HEK293 (cell line): Measurements from ENCODE around the gene PHLDB3.

Experiments used
- BCL11B ChIP-seq: fragments of 450-650 bp; formaldehyde crosslinking; IDR thresholded peaks from 2 replicates; pipeline ENCODE4 v1.5.1; 2016; ENCODE audit warnings: low read depth, missing biosample characterization, missing genetic modification characterization
- EGR2 ChIP-seq: fragments of 450-650 bp; formaldehyde crosslinking; IDR thresholded peaks from 2 replicates; pipeline ENCODE4 v1.5.1; 2016; ENCODE audit warnings: low read depth, missing biosample characterization, missing genetic modification characterization
- GLIS2 ChIP-seq: fragments of 450-650 bp; formaldehyde crosslinking; IDR thresholded peaks from 2 replicates; pipeline ENCODE4 v1.5.1; 2016; ENCODE audit warnings: missing biosample characterization, missing genetic modification characterization
- KLF1 ChIP-seq: fragments of 450-650 bp; formaldehyde crosslinking; IDR thresholded peaks from 2 replicates; pipeline ENCODE4 v1.5.1; 2016; ENCODE audit warnings: missing biosample characterization, missing genetic modification characterization
- KLF16 ChIP-seq: fragments of 450-650 bp; formaldehyde crosslinking; IDR thresholded peaks from 2 replicates; pipeline ENCODE4 v1.5.1; 2017; ENCODE audit warnings: missing biosample characterization, missing genetic modification characterization
- ZBTB20 ChIP-seq: fragments of 450-650 bp; formaldehyde crosslinking; IDR thresholded peaks from 2 replicates; pipeline ENCODE4 v1.5.1; 2016; ENCODE audit warnings: missing biosample characterization, missing genetic modification characterization
- ZBTB48 ChIP-seq: fragments of 450-650 bp; formaldehyde crosslinking; IDR thresholded peaks from 2 replicates; pipeline ENCODE4 v1.5.1; 2016; ENCODE audit warnings: missing biosample characterization, missing genetic modification characterization
- ZBTB8A ChIP-seq: fragments of 450-650 bp; formaldehyde crosslinking; IDR thresholded peaks from 2 replicates; pipeline ENCODE4 v1.5.1; 2016; ENCODE audit warnings: missing biosample characterization, missing genetic modification characterization
- ZFHX2 ChIP-seq: fragments of 450-650 bp; formaldehyde crosslinking; conservative IDR thresholded peaks from 2 replicates; pipeline ENCODE4 v1.5.1; 2016; ENCODE audit warnings: missing biosample characterization, missing genetic modification characterization
- ZFP3 ChIP-seq: fragments of 450-650 bp; formaldehyde crosslinking; IDR thresholded peaks from 2 replicates; pipeline ENCODE4 v1.5.1; 2016; ENCODE audit warnings: low read depth, missing biosample characterization, missing genetic modification characterization
- ZFP41 ChIP-seq: fragments of 450-650 bp; formaldehyde crosslinking; IDR thresholded peaks from 2 replicates; pipeline ENCODE4 v1.5.1; 2016; ENCODE audit warnings: missing biosample characterization, missing genetic modification characterization, borderline replicate concordance
- ZNF133 ChIP-seq: fragments of 450-650 bp; formaldehyde crosslinking; IDR thresholded peaks from 2 replicates; pipeline ENCODE4 v1.5.1; 2016; ENCODE audit warnings: missing biosample characterization, missing genetic modification characterization
- ZNF138 ChIP-seq: fragments of 450-650 bp; formaldehyde crosslinking; IDR thresholded peaks from 2 replicates; pipeline ENCODE4 v1.5.1; 2016; ENCODE audit warnings: missing biosample characterization, missing genetic modification characterization, borderline replicate concordance
- ZNF157 ChIP-seq: fragments of 450-650 bp; formaldehyde crosslinking; IDR thresholded peaks from 2 replicates; pipeline ENCODE4 v1.5.1; 2016; ENCODE audit warnings: missing biosample characterization, missing genetic modification characterization
- ZNF169 ChIP-seq: fragments of 450-650 bp; formaldehyde crosslinking; IDR thresholded peaks from 2 replicates; pipeline ENCODE4 v1.5.1; 2016; ENCODE audit warnings: missing biosample characterization, missing genetic modification characterization
- ZNF426 ChIP-seq: fragments of 450-650 bp; formaldehyde crosslinking; IDR thresholded peaks from 2 replicates; pipeline ENCODE4 v1.5.1; 2017; ENCODE audit warnings: missing biosample characterization, missing genetic modification characterization, mild to moderate bottlenecking, inconsistent platforms, moderate library complexity
- ZNF433 ChIP-seq: fragments of 450-650 bp; formaldehyde crosslinking; IDR thresholded peaks from 2 replicates; pipeline ENCODE4 v1.5.1; 2016; ENCODE audit warnings: missing biosample characterization, missing genetic modification characterization, low read depth
- ZNF501 ChIP-seq: fragments of 450-650 bp; formaldehyde crosslinking; IDR thresholded peaks from 2 replicates; pipeline ENCODE4 v1.5.1; 2016; ENCODE audit warnings: missing biosample characterization, missing genetic modification characterization
- ZNF530 ChIP-seq: fragments of 450-650 bp; formaldehyde crosslinking; IDR thresholded peaks from 2 replicates; pipeline ENCODE4 v1.5.1; 2016; ENCODE audit warnings: low read depth, missing biosample characterization, missing genetic modification characterization
- ZNF561 ChIP-seq: fragments of 450-650 bp; IDR thresholded peaks from 2 replicates; pipeline ENCODE4 v1.5.1; 2018; ENCODE audit warnings: missing biosample characterization, missing genetic modification characterization, borderline replicate concordance
- ZNF629 ChIP-seq: fragments of 450-650 bp; formaldehyde crosslinking; IDR thresholded peaks from 2 replicates; pipeline ENCODE4 v1.5.1; 2017; ENCODE audit warnings: missing biosample characterization, missing genetic modification characterization
- ZNF791 ChIP-seq: fragments of 450-650 bp; formaldehyde crosslinking; IDR thresholded peaks from 2 replicates; pipeline ENCODE4 v1.5.1; 2016; ENCODE audit warnings: missing biosample characterization, missing genetic modification characterization
- ZSCAN23 ChIP-seq: fragments of 450-650 bp; formaldehyde crosslinking; IDR thresholded peaks from 2 replicates; pipeline ENCODE4 v1.5.1; 2016; ENCODE audit warnings: missing biosample characterization, missing genetic modification characterization
- ZXDB ChIP-seq: fragments of 450-650 bp; formaldehyde crosslinking; IDR thresholded peaks from 2 replicates; pipeline ENCODE4 v1.5.1; 2016; ENCODE audit warnings: missing biosample characterization, missing genetic modification characterization
- TF ChIP-seq, protein P1 (sequence below): fragments of 450-650 bp; formaldehyde crosslinking; IDR thresholded peaks from 2 replicates; pipeline ENCODE4 v1.5.1; 2016; ENCODE audit warnings: missing biosample characterization, missing genetic modification characterization
- TF ChIP-seq, protein P2 (sequence below): fragments of 450-650 bp; formaldehyde crosslinking; IDR thresholded peaks from 2 replicates; pipeline ENCODE4 v1.5.1; 2017; ENCODE audit warnings: missing biosample characterization, missing genetic modification characterization
- TF ChIP-seq, protein P3 (sequence below): fragments of 450-650 bp; formaldehyde crosslinking; optimal IDR thresholded peaks from 2 replicates; pipeline ENCODE3; 2016; ENCODE audit warnings: missing biosample characterization, mild to moderate bottlenecking, missing genetic modification characterization
- TF ChIP-seq, protein P4 (sequence below): fragments of 450-650 bp; formaldehyde crosslinking; IDR thresholded peaks from 2 replicates; pipeline ENCODE4 v1.5.1; 2016; ENCODE audit warnings: missing biosample characterization, missing genetic modification characterization
- TF ChIP-seq, protein P5 (sequence below): fragments of 450-650 bp; formaldehyde crosslinking; conservative IDR thresholded peaks from 2 replicates; pipeline ENCODE4 v1.5.1; 2016; ENCODE audit warnings: low read depth, missing biosample characterization, missing genetic modification characterization

The PHLDB3 gene

GRCh38 chr19:43474986-43475705 lies 29.4 kb downstream of the PHLDB3 start (continued):
- no peak for TF ChIP-seq ZFP3 (tag by site-specific recombination)
- TF ChIP-seq ZXDB (tag by site-specific recombination), result peak; percentile 84
- TF ChIP-seq, protein P1, sequence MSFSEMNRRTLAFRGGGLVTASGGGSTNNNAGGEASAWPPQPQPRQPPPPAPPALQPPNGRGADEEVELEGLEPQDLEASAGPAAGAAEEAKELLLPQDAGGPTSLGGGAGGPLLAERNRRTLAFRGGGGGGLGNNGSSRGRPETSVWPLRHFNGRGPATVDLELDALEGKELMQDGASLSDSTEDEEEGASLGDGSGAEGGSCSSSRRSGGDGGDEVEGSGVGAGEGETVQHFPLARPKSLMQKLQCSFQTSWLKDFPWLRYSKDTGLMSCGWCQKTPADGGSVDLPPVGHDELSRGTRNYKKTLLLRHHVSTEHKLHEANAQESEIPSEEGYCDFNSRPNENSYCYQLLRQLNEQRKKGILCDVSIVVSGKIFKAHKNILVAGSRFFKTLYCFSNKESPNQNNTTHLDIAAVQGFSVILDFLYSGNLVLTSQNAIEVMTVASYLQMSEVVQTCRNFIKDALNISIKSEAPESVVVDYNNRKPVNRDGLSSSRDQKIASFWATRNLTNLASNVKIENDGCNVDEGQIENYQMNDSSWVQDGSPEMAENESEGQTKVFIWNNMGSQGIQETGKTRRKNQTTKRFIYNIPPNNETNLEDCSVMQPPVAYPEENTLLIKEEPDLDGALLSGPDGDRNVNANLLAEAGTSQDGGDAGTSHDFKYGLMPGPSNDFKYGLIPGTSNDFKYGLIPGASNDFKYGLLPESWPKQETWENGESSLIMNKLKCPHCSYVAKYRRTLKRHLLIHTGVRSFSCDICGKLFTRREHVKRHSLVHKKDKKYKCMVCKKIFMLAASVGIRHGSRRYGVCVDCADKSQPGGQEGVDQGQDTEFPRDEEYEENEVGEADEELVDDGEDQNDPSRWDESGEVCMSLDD (tag by site-specific recombination), result peak; percentile 52
- TF ChIP-seq KLF1 (tag by site-specific recombination), result peak; percentile 84
- TF ChIP-seq, protein P2, sequence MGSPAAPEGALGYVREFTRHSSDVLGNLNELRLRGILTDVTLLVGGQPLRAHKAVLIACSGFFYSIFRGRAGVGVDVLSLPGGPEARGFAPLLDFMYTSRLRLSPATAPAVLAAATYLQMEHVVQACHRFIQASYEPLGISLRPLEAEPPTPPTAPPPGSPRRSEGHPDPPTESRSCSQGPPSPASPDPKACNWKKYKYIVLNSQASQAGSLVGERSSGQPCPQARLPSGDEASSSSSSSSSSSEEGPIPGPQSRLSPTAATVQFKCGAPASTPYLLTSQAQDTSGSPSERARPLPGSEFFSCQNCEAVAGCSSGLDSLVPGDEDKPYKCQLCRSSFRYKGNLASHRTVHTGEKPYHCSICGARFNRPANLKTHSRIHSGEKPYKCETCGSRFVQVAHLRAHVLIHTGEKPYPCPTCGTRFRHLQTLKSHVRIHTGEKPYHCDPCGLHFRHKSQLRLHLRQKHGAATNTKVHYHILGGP (tag by site-specific recombination), result no peak
- TF ChIP-seq ZNF629 (tag by site-specific recombination), result peak; percentile 99
- TF ChIP-seq, protein P3, sequence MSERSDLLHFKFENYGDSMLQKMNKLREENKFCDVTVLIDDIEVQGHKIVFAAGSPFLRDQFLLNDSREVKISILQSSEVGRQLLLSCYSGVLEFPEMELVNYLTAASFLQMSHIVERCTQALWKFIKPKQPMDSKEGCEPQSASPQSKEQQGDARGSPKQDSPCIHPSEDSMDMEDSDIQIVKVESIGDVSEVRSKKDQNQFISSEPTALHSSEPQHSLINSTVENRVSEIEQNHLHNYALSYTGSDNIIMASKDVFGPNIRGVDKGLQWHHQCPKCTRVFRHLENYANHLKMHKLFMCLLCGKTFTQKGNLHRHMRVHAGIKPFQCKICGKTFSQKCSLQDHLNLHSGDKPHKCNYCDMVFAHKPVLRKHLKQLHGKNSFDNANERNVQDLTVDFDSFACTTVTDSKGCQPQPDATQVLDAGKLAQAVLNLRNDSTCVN (tag by site-specific recombination), result peak; percentile 65
- no peak for TF ChIP-seq ZNF138 (tag by site-specific recombination)
- TF ChIP-seq ZBTB48 (tag by site-specific recombination), result peak; percentile 97
- TF ChIP-seq ZNF791, result no peak
- TF ChIP-seq KLF16 (tag by site-specific recombination), result peak; percentile 97
- no peak for TF ChIP-seq ZSCAN23
- peak; percentile 95 for TF ChIP-seq ZFHX2 (tag by site-specific recombination)
- no peak for TF ChIP-seq ZNF433 (tag by site-specific recombination)
- TF ChIP-seq ZNF530, result no peak
- peak; percentile 89 for TF ChIP-seq EGR2 (tag by site-specific recombination)
- TF ChIP-seq ZNF169, result no peak
- peak; percentile 65; the same call in 1 of the 2 replicates for TF ChIP-seq ZNF501 (tag by site-specific recombination)
- TF ChIP-seq ZNF426, result no peak
- no peak for TF ChIP-seq ZFP41 (tag by site-specific recombination)
- TF ChIP-seq ZNF133 (tag by site-specific recombination), result no peak
- TF ChIP-seq ZNF157 (tag by site-specific recombination), result no peak
- TF ChIP-seq BCL11B (tag by site-specific recombination), result peak; percentile 67; the same call in 1 of the 2 replicates
- peak; percentile 36; the same call in 1 of the 2 replicates for TF ChIP-seq ZBTB8A
- TF ChIP-seq, protein P4, sequence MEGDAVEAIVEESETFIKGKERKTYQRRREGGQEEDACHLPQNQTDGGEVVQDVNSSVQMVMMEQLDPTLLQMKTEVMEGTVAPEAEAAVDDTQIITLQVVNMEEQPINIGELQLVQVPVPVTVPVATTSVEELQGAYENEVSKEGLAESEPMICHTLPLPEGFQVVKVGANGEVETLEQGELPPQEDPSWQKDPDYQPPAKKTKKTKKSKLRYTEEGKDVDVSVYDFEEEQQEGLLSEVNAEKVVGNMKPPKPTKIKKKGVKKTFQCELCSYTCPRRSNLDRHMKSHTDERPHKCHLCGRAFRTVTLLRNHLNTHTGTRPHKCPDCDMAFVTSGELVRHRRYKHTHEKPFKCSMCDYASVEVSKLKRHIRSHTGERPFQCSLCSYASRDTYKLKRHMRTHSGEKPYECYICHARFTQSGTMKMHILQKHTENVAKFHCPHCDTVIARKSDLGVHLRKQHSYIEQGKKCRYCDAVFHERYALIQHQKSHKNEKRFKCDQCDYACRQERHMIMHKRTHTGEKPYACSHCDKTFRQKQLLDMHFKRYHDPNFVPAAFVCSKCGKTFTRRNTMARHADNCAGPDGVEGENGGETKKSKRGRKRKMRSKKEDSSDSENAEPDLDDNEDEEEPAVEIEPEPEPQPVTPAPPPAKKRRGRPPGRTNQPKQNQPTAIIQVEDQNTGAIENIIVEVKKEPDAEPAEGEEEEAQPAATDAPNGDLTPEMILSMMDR, result no peak
- 0 out of 2 replicates have a peak, but pooled peaks have one; percentile 38 for TF ChIP-seq GLIS2 (tag by site-specific recombination)
- TF ChIP-seq ZNF561 (tag by site-specific recombination), result peak; percentile 94
- TF ChIP-seq ZBTB20 (tag by site-specific recombination), result 0 out of 2 replicates have a peak, but pooled peaks have one; percentile 10
- TF ChIP-seq, protein P5, sequence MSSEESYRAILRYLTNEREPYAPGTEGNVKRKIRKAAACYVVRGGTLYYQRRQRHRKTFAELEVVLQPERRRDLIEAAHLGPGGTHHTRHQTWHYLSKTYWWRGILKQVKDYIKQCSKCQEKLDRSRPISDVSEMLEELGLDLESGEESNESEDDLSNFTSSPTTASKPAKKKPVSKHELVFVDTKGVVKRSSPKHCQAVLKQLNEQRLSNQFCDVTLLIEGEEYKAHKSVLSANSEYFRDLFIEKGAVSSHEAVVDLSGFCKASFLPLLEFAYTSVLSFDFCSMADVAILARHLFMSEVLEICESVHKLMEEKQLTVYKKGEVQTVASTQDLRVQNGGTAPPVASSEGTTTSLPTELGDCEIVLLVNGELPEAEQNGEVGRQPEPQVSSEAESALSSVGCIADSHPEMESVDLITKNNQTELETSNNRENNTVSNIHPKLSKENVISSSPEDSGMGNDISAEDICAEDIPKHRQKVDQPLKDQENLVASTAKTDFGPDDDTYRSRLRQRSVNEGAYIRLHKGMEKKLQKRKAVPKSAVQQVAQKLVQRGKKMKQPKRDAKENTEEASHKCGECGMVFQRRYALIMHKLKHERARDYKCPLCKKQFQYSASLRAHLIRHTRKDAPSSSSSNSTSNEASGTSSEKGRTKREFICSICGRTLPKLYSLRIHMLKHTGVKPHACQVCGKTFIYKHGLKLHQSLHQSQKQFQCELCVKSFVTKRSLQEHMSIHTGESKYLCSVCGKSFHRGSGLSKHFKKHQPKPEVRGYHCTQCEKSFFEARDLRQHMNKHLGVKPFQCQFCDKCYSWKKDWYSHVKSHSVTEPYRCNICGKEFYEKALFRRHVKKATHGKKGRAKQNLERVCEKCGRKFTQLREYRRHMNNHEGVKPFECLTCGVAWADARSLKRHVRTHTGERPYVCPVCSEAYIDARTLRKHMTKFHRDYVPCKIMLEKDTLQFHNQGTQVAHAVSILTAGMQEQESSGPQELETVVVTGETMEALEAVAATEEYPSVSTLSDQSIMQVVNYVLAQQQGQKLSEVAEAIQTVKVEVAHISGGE, result 0 out of 2 replicates have a peak, but pooled peaks have one; percentile 16
